Neuron (in vitro differentiated cells): ENCODE data around the gene PRPF6.

Source experiments
- H2AFZ ChIP-seq: one replicate; pipeline ENCODE4 v1.6.1; 2013; ENCODE audit warnings: low read depth, mild to moderate bottlenecking, inconsistent platforms, low read length, moderate library complexity
- H3K27me3 ChIP-seq: one replicate; pipeline ENCODE4 v1.6.1; 2013; ENCODE audit warnings: low read length; ENCODE audit not compliant: insufficient read depth
- H3K36me3 ChIP-seq: one replicate; pipeline ENCODE4 v1.6.1; 2013; ENCODE audit warnings: low read length; ENCODE audit not compliant: insufficient read depth
- H3K4me1 ChIP-seq: one replicate; pipeline ENCODE4 v1.6.1; 2013; ENCODE audit warnings: low read length; ENCODE audit not compliant: insufficient read depth
- H3K4me3 ChIP-seq: 2 replicates; pipeline ENCODE4 v1.5.1; 2013; ENCODE audit warnings: mild to moderate bottlenecking, low read length, moderate library complexity
- H3K9me3 ChIP-seq: one replicate; pipeline ENCODE4 v1.6.1; 2013; ENCODE audit warnings: low read length

PRPF6 gene

DNA sequence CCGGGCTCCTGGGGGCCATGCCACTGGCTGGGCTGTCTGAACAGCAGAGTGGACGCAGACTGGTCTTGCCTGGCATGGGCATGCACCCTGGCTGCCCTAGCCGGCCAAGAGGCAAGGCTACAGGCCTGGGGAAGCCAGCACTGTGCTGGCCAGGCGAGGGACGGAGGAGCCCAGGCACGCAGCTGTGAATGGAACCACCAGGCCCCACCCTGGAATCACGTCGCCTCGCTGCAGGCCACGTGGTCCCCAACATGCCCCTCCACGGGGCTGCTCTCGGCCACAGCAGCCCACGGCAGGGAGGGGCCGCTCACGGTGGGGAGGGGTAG lies 28.8 kb upstream of the PRPF6 start:
- no peaks in the 10 kb centered on the region for H3K27me3 ChIP-seq
- peaks cover 33% of the 10 kb centered on the region for H3K4me1 ChIP-seq
- no peaks in the 10 kb centered on the region for H3K9me3 ChIP-seq
- no peak overlapping the region for H2AFZ ChIP-seq
- H3K36me3 ChIP-seq: peaks cover 4% of the 10 kb centered on the region
- H3K4me3 ChIP-seq: no peak overlapping the region

DNA sequence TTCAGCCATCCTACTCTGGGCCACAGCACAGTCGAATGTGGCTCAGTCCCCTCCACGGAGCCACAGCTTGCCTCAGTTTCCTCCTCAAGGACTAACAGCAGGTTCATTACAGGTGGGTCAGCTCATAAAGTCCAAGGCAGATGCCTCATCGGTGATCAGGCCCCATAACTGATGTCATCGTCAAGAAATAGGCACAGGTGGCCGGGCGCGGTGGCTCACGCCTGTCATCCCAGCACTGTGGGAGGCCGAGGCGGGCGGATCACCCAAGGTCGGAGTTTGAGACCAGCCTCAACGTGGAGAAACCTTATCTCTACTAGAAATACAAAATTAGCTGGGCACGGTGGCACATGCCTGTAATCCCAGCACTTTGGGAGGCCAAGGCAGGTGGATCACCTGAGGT lies 28.2 kb upstream of the PRPF6 start:
- Histone ChIP-seq H3K9me3 (no peaks in the 10 kb centered on the region), H3K27me3 (no peaks in the 10 kb centered on the region), H3K4me3 (no peak overlapping the region), H2AFZ (no peak overlapping the region), H3K36me3 (peaks cover 4% of the 10 kb centered on the region), H3K4me1 (peaks cover 33% of the 10 kb centered on the region)

DNA sequence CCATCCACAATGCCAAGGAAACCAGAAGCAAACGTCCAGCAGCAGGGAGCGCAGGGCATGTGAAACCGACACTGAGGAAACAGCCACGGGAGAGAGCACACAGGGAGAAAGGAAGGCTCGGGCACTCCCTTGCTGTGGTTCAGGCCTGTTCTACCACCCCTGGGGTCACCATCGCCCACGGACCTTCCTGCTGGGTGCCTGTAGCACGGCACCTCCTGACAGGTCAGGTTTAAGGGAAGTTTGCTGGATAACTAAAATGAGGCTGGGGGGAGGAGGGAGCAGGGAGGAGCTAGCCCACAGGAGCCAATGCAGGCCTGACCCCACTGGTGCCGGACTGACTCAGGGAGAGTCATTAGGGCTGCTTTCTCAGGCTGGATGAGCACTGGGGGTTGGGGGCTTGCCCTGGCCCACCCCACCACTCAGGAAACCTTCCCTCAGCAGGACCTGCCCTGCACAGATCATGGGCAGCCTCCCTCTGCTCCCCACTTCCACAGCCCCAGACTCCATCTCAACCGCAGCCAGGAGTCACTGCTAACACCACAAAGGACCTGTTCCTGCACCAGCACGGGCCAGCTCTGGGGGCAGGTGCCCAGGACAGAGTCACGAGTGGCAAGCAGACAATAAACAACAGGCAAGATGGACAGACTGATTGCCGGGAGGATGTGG lies 27.0 kb upstream of the PRPF6 start:
- Histone ChIP-seq H2AFZ (no peak overlapping the region), H3K9me3 (no peaks in the 10 kb centered on the region), H3K4me3 (no peak overlapping the region), H3K36me3 (peaks cover 6% of the 10 kb centered on the region), H3K4me1 (peaks cover 30% of the 10 kb centered on the region), H3K27me3 (no peaks in the 10 kb centered on the region)

DNA sequence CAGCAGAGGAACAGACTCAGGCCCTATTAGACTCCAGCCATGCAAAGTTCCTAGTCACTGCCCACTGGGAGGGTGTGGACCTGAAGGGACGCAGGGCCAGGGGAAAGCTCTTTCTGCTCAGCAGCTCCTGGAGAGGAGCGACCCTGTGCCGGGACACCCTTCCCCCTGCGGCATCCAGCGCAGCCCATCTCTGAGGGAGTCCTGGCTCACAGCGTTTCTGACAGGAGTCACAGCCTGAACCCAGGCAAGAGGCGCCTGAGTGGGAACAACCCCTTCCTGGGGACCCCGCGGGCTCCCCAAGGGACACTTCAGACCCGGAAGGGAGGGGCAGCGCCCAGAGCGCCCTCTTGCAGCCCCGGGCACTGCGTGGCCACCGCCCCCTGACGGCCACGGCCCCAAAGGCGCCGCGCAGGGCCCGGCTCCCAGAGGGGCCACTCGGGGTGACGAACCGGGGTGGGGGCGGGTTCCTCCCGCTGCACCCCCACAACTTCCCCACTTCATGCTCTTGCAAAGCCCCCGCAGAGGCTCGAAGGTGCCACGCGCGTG lies 25.6 kb upstream of the PRPF6 start:
- Histone ChIP-seq H3K27me3 (no peaks in the 10 kb centered on the region), H3K4me3 (peak overlapping the region; percentile 68), H3K4me1 (peaks cover 23% of the 10 kb centered on the region), H3K36me3 (peaks cover 19% of the 10 kb centered on the region), H2AFZ (no peak overlapping the region), H3K9me3 (no peaks in the 10 kb centered on the region)

DNA sequence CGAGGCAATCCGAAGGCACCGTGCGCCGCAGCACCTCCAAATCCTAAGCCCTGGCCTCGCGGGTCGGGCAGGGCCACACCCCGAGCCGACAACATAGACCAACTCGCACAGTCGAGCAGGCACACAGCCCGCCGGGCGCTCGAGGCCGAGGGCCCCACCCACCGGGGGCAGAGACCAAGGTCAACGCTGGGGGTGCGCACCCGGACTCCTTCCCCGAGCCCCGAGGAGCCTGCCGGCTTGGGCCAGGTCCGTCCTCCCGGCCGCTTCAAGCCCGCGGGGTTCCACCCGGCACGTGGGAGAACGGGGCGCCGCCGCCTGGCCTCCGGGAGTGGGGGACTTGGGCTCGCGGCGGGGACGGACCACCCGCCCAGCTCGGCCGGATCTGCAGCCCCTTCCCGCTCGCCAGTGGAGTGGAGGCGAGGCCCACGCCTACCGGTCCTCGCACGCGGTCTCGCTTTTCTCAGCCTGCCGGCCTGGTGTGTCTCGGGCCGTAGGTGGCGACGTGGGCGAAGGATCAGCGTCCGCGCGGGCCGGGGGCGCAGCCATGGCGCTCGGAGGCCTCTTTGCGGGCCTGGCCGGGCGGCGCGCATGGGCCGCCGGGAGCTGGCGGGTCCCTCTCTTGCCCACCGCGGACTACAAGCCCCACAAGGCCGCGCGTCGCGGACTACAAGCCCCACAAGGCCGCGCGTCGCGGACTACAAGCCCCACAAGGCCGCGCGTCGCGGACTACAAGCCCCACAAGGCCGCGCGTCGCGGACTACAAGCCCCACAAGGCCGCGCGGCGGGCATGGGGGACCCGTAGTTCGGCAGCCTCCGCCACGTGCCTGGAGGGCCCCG lies 24.9 kb upstream of the PRPF6 start, which contains the start of gene UCKL1:
TSS of gene UCKL1 (minus strand) at position 590 of the 837 bp plus-strand sequence. CDS start at position 546, 44 bp downstream.
- peak within 1 kb of the TSS; percentile 42 for H2AFZ ChIP-seq
- peak within 1 kb of the TSS; percentile 68 for H3K4me3 ChIP-seq
- H3K27me3 ChIP-seq: no peaks in the 10 kb centered on the region
- peaks cover 23% of the 10 kb centered on the region for H3K4me1 ChIP-seq
- peaks cover 20% of the 10 kb centered on the region for H3K36me3 ChIP-seq
- H3K9me3 ChIP-seq: no peaks in the 10 kb centered on the region

DNA sequence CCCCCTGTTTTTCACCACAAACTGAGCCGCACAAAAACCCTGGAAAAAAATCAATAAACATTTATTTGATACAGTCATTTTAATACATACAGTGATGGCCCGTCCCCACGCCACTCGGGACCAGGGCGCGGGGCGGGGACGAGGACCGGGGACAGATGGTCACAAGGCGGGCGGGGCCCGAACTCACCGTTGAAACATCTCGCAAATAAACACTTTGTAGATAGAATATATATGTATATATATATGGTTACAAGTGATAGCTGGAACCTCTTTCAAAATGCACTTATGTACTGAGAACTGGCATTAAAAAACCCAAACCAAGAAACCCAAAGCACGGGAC lies 24.3 kb upstream of the PRPF6 start:
- H3K27me3 ChIP-seq: no peaks in the 10 kb centered on the region
- H3K4me1 ChIP-seq: peaks cover 23% of the 10 kb centered on the region
- peaks cover 26% of the 10 kb centered on the region for H3K36me3 ChIP-seq
- H3K4me3 ChIP-seq: peak overlapping the region; percentile 17
- no peaks in the 10 kb centered on the region for H3K9me3 ChIP-seq
- H2AFZ ChIP-seq: no peak overlapping the region

DNA sequence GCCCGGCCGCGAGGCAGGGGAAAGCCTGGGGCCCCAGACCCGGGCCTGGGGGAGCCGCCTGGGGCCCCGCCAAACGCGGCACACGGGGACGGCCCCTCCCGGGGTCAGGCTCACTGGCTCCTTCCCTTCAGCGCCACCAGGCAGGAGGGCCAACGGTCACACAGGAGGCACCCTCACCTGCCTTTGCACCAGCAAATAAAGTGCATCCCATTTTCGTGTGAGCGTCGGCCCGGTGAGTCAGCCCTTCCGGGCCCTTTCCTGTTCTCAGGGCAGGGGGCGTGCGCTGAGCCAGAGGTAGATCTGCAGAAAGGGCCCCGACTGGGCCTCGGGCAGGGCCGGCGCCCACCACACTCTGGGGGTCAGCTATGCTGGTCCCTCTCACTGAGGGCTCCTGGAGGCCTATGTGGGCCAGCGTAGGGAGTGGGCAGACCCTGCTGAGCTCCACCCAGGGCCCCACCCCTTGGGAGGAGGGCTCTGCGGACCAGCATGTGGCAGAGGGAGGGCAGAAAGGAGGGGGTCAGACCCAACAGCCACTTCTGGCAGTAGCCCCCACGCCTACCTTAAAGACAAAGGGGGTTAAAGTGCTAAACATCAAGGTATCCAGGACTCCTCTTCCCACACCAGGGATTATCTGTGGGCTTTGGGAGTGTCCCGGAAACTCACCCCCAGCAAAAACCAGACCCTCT lies 23.8 kb upstream of the PRPF6 start:
- Histone ChIP-seq H3K36me3 (peaks cover 31% of the 10 kb centered on the region), H3K4me3 (no peak overlapping the region), H2AFZ (no peak overlapping the region), H3K9me3 (no peaks in the 10 kb centered on the region), H3K27me3 (no peaks in the 10 kb centered on the region), H3K4me1 (peaks cover 23% of the 10 kb centered on the region)

DNA sequence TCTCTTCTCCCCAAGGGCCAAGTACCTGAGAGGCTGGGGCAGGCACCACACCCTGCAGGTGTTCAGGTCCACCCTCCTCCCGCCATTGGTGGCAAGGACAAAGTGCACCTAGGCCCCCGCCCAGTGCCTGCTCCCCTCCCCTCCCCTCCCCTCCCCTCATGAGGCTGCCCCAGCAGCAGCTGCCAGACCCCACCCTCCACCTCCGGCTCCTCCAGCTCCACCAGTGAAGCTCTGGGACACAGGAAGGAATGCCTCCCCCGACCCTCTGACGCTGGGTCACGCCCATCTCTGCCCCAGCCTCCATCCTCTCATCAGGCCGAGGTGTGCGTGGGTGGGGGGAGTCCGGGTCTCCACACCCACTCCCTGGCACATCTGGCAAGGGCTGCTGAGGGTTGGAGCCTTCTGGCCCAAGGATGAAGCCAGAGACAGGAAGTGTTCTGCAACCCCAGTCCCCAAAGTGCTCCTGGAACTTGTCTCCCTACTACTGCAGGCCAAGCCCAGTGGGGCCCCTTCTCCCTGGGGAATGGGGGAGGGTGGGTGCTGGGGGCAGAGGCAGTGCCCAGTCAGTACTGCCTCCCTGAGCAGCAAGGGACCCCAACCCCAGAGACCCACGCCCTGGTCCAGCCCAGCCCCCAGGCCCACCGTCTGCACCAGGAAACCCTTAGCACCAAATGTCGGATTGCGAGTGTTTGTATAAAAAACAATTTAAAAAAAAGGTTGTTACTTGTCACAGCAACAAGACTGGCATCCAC lies 23.1 kb upstream of the PRPF6 start:
- H3K4me3 ChIP-seq: no peak overlapping the region
- H3K9me3 ChIP-seq: no peaks in the 10 kb centered on the region
- H2AFZ ChIP-seq: no peak overlapping the region
- H3K27me3 ChIP-seq: no peaks in the 10 kb centered on the region
- peaks cover 34% of the 10 kb centered on the region for H3K36me3 ChIP-seq
- peaks cover 23% of the 10 kb centered on the region for H3K4me1 ChIP-seq

DNA sequence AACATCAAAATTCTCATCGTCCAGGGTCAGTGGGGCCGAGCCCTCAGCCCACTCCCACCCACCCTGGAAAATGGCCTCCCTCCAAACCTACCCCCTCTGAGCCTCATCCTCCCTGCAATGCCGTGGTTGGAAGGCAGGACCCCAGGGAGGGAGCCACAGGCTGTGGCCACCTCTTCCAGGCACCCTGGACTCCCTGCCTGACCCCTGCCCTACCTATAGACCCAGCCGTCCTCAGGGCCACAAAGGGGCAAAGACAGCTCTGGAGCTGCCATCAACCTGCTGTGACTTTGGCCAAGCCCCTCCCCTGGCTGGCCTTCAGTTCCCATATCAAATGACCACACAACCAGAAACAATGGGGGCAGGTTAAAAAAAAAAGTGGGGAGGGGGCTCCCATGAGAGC lies 22.5 kb upstream of the PRPF6 start:
- Histone ChIP-seq H3K36me3 (peaks cover 39% of the 10 kb centered on the region), H3K9me3 (no peaks in the 10 kb centered on the region), H3K4me3 (no peak overlapping the region), H2AFZ (no peak overlapping the region), H3K4me1 (peaks cover 23% of the 10 kb centered on the region), H3K27me3 (no peaks in the 10 kb centered on the region)

DNA sequence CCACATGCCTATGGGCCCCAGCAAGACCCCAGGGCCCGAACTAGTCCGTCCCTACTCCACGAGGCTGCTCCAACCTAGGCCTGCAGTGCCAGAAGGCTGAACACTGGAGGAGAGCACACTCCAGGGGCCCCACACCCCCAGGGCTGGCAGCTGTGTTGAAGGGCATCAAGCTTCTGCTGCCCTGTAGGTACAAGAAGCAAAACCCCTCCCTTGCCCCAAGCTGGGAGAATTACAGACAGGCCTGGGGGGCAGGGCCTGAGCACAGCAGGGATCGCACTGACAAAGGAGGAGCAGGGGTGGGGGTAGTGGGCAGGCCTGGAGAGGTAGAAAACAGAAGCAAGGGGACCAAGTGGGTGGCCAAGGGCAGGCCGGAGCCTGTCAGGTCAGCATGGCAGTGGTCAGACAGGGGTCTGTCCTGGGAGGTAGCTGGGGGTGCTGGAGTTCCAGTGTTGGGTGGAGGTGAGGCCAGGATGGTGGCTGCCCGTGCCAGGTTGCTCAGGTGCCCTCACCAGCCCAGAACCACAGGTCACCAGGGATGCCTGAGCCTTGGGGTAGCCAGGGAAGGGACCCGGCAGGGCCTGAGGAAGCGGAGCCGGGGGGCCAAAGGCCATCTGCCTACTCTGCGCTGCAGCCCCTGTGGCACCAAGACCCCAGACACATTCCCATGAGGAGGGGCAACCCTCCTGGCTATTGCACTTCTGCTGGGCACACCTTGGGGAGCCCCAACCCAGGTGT lies 21.8 kb upstream of the PRPF6 start:
- Histone ChIP-seq H2AFZ (no peak overlapping the region), H3K4me3 (no peak overlapping the region), H3K4me1 (peaks cover 18% of the 10 kb centered on the region), H3K9me3 (no peaks in the 10 kb centered on the region), H3K27me3 (no peaks in the 10 kb centered on the region), H3K36me3 (peaks cover 45% of the 10 kb centered on the region)

DNA sequence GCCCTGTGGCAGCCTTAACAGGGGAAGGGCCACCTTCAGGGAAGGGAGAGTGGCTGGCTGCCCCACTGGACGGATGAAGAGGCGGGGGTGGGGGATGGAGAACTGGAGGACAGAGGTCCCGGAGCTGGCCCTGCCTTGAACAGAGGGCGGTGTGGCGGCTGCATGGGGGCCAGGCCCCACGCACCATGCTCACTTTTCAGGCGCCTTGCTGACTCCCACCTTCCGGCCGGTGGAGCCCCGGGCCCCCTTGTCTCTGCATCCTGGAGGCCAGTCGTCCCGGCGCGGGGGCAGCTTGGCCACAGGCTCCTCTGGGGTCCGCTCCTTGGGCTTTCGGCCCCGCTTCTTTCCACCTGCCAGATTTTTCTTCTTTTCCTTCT lies 21.2 kb upstream of the PRPF6 start:
- peaks cover 45% of the 10 kb centered on the region for H3K36me3 ChIP-seq
- H2AFZ ChIP-seq: no peak overlapping the region
- no peaks in the 10 kb centered on the region for H3K27me3 ChIP-seq

More for the DNA sequence above, 21.2 kb upstream of the PRPF6 start:
- H3K9me3 ChIP-seq: no peaks in the 10 kb centered on the region
- H3K4me1 ChIP-seq: peaks cover 13% of the 10 kb centered on the region
- H3K4me3 ChIP-seq: no peak overlapping the region
